ENCODE results near the gene NDST3.
"Not testable (repeated sequence)": the region's sequence is repeated elsewhere in the genome, so short reads cannot be mapped to it uniquely, and the experiment has no call there.

Gene NDST3

DNA sequence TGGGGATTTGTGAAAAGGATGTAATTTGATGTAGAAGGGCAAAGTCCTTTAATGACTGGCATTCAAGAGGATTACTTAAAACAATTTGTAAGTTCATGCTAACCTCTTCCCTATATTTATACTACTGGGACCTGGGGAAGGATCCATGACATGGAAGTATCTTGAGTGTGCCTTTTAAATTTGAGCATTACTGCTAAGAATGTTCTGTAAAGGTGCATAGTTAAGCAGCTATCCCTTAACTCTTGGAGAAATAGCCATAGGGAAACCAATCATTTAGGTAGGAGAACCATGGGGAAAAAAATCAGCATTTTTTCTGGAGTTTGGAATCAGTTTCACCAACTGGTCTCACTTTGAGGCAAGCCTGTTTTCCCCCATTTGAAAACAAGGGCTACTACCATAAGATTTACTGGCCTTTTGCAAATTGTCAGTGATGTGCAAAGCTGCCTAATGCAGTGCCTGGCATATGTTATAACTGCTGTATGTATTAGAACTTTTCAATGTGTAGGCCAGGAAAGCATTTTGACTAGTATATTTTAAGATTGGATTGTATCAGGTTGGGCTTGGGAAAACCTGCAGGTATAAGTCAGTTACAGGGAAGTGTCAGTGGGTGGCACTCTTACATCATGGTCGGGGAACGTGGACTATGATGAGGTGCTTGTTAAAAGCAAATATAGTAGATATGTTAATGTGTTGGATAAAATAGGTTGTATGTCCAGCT, 246.4 kb downstream of the NDST3 start:
- Mint-ChIP-seq H3K36me3 (ENCODE audit: low read depth) (peaks cover 33% of the 10 kb centered on the region), H3K27ac (no peak overlapping the region), H3K4me3 (peak overlapping the region; percentile 89), H3K27me3 (ENCODE audit: low read depth) (no peaks in the 10 kb centered on the region), H3K4me1 (ENCODE audit: low read depth) (peaks cover 31% of the 10 kb centered on the region), H3K9me3 (no peaks in the 10 kb centered on the region)

DNA sequence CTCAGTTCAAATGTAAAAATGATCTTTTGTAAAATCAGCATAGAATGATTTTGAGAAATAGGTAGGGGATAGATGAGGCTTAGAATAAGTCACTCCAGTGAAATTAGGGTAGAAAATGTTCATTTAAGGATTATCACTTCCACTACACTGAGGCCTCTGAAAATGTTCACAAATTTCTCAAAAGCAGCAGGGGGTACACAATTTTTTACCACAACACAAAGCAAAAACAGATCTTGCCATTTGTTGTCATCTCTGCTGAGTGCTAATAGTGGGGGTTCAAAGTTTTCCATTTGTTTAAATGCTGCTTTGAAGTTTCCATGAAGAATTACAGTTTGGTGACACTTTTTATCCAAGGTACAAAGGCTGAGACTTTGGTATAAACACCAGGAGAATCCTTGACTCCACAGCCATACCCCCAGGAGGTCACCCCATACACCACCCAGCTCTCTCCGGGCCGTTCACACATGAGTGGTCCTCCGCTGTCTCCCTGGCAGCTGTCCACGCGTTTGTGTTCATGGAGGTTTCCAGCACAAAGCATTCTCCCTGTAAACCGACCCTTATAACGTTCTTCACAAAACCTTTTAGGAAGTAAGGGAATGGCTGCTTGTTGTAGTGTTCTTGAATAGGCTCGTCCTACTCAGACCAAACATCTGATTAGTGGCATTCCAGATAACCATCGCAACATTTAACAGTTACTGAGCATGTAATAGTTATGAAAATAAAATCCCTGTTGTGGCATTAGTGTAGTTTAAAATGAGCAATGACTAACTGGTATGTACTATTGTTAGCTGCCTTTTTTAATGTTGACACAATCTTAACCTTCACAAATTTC, 247.5 kb downstream of the NDST3 start:
- H3K4me1 Mint-ChIP-seq (ENCODE audit: low read depth): peaks cover 31% of the 10 kb centered on the region

DNA sequence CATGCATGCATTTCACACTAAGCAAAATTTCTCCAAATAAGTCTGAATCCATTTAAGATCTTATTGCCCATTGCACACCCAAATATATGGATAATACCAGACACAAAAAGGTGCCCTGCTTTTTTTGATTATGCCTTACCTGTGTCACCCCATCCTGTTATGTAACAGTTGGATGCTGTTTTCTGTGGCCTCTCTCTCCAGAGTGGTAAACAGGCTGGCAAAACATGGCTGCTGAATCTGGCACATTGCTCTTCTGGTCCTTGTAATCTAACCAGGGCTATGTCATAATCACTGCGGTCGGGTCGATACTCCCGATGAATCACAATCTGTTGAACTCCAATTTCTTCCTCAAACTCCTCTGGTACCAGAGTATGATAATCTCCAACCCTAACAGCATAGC, 248.4 kb downstream of the NDST3 start:
- Mint-ChIP-seq H3K27ac (no peak overlapping the region), H3K4me1 (ENCODE audit: low read depth) (peaks cover 28% of the 10 kb centered on the region), H3K4me3 (no peak overlapping the region), H3K27me3 (ENCODE audit: low read depth) (no peaks in the 10 kb centered on the region), H3K36me3 (ENCODE audit: low read depth) (peaks cover 33% of the 10 kb centered on the region), H3K9me3 (no peaks in the 10 kb centered on the region)

More for the DNA sequence above, 247.5 kb downstream of the NDST3 start:
- no peaks in the 10 kb centered on the region for H3K9me3 Mint-ChIP-seq
- H3K36me3 Mint-ChIP-seq (ENCODE audit: low read depth): peaks cover 33% of the 10 kb centered on the region
- no peak overlapping the region for H3K4me3 Mint-ChIP-seq
- no peak overlapping the region for H3K27ac Mint-ChIP-seq
- no peaks in the 10 kb centered on the region for H3K27me3 Mint-ChIP-seq (ENCODE audit: low read depth)

GRCh38 chr4:118284169-118284568, 249.9 kb downstream of the NDST3 start:
- no peaks in the 10 kb centered on the region for H3K9me3 Mint-ChIP-seq
- H3K27me3 Mint-ChIP-seq (ENCODE audit: low read depth): no peaks in the 10 kb centered on the region
- H3K4me1 Mint-ChIP-seq (ENCODE audit: low read depth): peaks cover 21% of the 10 kb centered on the region
- H3K4me3 Mint-ChIP-seq: no peak overlapping the region
- H3K36me3 Mint-ChIP-seq (ENCODE audit: low read depth): peaks cover 28% of the 10 kb centered on the region
- no peak overlapping the region for H3K27ac Mint-ChIP-seq

DNA sequence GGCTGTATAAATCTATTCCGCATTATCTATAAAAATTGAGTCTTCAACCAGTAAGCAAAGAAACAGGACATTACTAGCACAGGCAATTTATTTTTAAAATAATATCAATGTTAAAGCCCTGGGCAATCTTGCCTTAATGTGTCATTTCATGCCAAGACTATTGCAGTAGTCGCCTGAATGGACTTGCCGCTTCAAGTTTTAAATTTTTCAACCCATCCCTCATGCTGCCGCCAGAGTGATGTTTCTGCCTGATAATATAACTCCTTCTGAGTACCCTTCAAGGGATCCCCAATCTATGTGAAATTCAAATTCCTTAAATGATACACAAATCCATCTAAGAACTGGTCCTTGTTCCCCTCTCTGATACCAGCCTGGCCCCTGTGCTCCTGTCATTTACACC, 251.6 kb downstream of the NDST3 start:
- peaks cover 7% of the 10 kb centered on the region for H3K27me3 Mint-ChIP-seq (ENCODE audit: low read depth)

GRCh38 chr4:118286685-118287084, 252.4 kb downstream of the NDST3 start:
- H3K27ac Mint-ChIP-seq: no peak overlapping the region
- H3K4me3 Mint-ChIP-seq: no peak overlapping the region
- H3K27me3 Mint-ChIP-seq (ENCODE audit: low read depth): peaks cover 14% of the 10 kb centered on the region
- peaks cover 14% of the 10 kb centered on the region for H3K36me3 Mint-ChIP-seq (ENCODE audit: low read depth)
- H3K9me3 Mint-ChIP-seq: no peaks in the 10 kb centered on the region
- H3K4me1 Mint-ChIP-seq (ENCODE audit: low read depth): peaks cover 5% of the 10 kb centered on the region

More for the DNA sequence above, 251.6 kb downstream of the NDST3 start:
- Mint-ChIP-seq H3K27ac (no peak overlapping the region), H3K4me1 (ENCODE audit: low read depth) (peaks cover 10% of the 10 kb centered on the region), H3K9me3 (no peaks in the 10 kb centered on the region), H3K36me3 (ENCODE audit: low read depth) (peaks cover 21% of the 10 kb centered on the region), H3K4me3 (no peak overlapping the region)

DNA sequence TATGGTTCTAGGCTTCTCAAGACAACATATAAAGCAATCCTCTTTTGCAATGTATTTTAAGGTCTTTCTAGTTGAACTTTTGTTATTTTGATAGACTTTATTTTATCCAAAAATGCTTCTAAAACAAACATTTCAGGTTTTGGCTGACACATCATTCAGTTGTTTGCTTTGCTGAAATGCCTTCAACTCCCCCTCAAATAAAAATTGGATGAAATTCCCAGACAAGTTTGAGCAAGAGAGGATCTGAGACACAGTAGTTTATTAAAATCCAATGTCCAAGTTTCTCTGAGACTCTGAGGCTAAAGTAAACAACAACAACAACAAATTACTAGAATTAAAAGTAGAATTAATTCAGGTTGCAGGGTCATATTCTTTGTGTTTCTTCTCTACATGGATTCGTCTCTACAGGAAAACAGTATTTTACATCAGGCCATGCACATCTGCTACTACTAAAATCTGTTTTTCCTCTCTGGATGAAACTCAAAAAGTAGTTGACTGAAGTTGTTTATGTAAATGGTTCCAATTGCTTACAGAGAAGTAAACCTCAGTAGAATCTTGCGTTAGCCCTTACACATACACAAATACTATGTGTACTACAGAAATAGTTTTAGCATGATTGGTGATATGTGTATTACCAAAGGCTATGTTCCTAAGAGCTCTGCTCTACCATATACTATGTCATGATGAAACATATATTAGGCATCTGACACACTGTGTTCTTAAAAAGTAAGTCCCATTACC, 253.6 kb downstream of the NDST3 start:
- Mint-ChIP-seq H3K9me3 (no peaks in the 10 kb centered on the region), H3K4me3 (no peak overlapping the region), H3K27me3 (ENCODE audit: low read depth) (peaks cover 20% of the 10 kb centered on the region), H3K4me1 (ENCODE audit: low read depth) (peaks cover under 1% of the 10 kb centered on the region), H3K27ac (no peak overlapping the region), H3K36me3 (ENCODE audit: low read depth) (peaks cover 5% of the 10 kb centered on the region)

GRCh38 chr4:118289794-118290193, 255.5 kb downstream of the NDST3 start:
- Mint-ChIP-seq H3K27ac (no peak overlapping the region), H3K9me3 (no peaks in the 10 kb centered on the region), H3K4me1 (ENCODE audit: low read depth) (no peaks in the 10 kb centered on the region), H3K36me3 (ENCODE audit: low read depth) (no peaks in the 10 kb centered on the region), H3K4me3 (no peak overlapping the region), H3K27me3 (ENCODE audit: low read depth) (peaks cover 20% of the 10 kb centered on the region)

GRCh38 chr4:118290951-118291350, 256.7 kb downstream of the NDST3 start:
- Mint-ChIP-seq H3K27ac (no peak overlapping the region), H3K4me3 (no peak overlapping the region), H3K9me3 (no peaks in the 10 kb centered on the region), H3K36me3 (ENCODE audit: low read depth) (no peaks in the 10 kb centered on the region), H3K4me1 (ENCODE audit: low read depth) (no peaks in the 10 kb centered on the region), H3K27me3 (ENCODE audit: low read depth) (peaks cover 20% of the 10 kb centered on the region)

DNA sequence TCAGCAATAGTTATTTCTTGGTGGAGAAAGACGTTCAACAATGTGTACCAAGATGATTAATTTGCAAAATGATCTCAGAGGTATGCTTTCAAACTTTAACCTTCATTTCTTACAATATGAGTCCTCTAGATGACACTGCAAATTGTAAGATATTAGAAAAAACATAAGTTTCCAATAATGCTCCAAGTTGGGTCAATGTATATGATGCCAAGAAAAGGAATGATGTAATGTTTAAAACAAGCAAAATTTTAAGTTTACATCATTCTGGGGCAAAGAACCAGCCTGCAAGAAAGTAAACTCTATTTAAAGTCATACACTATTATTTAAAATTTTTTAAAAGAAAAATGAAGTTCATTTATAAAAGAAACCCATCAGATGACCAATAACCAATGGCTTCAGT, 262.4 kb downstream of the NDST3 start:
- Mint-ChIP-seq H3K9me3 (no peaks in the 10 kb centered on the region), H3K4me1 (ENCODE audit: low read depth) (no peaks in the 10 kb centered on the region), H3K4me3 (no peak overlapping the region), H3K36me3 (ENCODE audit: low read depth) (no peaks in the 10 kb centered on the region), H3K27me3 (ENCODE audit: low read depth) (peaks cover 8% of the 10 kb centered on the region), H3K27ac (no peak overlapping the region)

GRCh38 chr4:118299619-118300018, 265.3 kb downstream of the NDST3 start:
- H3K4me3 Mint-ChIP-seq: not testable (repeated sequence)

GRCh38 chr4:118307643-118308042, 273.4 kb downstream of the NDST3 start:
- Mint-ChIP-seq H3K36me3 (ENCODE audit: low read depth) (no peaks in the 10 kb centered on the region), H3K9me3 (no peaks in the 10 kb centered on the region), H3K4me1 (ENCODE audit: low read depth) (no peaks in the 10 kb centered on the region), H3K4me3 (no peak overlapping the region), H3K27ac (no peak overlapping the region), H3K27me3 (ENCODE audit: low read depth) (peaks cover 30% of the 10 kb centered on the region)

More at GRCh38 chr4:118299619-118300018, 265.3 kb downstream of the NDST3 start:
- not testable (repeated sequence) for H3K36me3 Mint-ChIP-seq (ENCODE audit: low read depth); H3K27ac Mint-ChIP-seq; H3K9me3 Mint-ChIP-seq; H3K4me1 Mint-ChIP-seq (ENCODE audit: low read depth)
- H3K27me3 Mint-ChIP-seq (ENCODE audit: low read depth): peaks cover 14% of the 10 kb centered on the region
